ENCODE results near the gene TKT.

TKT gene

GRCh38 chr3:53185761-53186465 is 69.9 kb downstream of the TKT start:
- no peak for DNase-seq (ENCODE audit: insufficient read length, low spot score)
- no peak for FAIRE-seq
- TF ChIP-seq, protein P1, sequence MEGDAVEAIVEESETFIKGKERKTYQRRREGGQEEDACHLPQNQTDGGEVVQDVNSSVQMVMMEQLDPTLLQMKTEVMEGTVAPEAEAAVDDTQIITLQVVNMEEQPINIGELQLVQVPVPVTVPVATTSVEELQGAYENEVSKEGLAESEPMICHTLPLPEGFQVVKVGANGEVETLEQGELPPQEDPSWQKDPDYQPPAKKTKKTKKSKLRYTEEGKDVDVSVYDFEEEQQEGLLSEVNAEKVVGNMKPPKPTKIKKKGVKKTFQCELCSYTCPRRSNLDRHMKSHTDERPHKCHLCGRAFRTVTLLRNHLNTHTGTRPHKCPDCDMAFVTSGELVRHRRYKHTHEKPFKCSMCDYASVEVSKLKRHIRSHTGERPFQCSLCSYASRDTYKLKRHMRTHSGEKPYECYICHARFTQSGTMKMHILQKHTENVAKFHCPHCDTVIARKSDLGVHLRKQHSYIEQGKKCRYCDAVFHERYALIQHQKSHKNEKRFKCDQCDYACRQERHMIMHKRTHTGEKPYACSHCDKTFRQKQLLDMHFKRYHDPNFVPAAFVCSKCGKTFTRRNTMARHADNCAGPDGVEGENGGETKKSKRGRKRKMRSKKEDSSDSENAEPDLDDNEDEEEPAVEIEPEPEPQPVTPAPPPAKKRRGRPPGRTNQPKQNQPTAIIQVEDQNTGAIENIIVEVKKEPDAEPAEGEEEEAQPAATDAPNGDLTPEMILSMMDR (IDR thresholded peaks at IDR 0.05; ENCODE audit: insufficient read depth, missing control alignments), result no peak

GRCh38 chr3:53184701-53185100 is 71.1 kb downstream of the TKT start:
- TF ChIP-seq, protein P1 (IDR thresholded peaks at IDR 0.05; ENCODE audit: insufficient read depth, missing control alignments), result no peak
- FAIRE-seq, result no peak

DNA sequence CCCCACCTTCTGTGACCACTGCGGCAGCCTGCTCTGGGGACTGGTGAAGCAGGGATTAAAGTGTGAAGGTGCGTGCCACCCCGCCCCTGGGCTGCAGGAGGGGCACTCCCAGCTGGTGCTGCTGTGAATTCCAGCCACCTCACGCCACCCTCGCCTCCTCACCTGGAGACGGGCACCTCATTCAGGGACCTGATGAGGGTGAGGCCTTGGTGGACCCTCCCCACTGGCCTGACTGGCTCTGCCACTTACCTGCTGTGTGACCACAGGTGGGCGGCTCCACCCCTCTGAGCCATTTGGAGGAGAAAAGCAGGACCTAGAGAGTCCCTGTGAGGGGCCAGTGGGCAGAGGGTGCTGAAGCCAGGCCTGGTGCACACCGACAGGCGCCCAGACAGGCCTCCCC is 72.3 kb downstream of the TKT start:
- DNase-seq (ENCODE audit: insufficient read length, low spot score) (no peak), FAIRE-seq (no peak)
- TF ChIP-seq, protein P1 (IDR thresholded peaks at IDR 0.05; ENCODE audit: insufficient read depth, missing control alignments), result no peak

More at GRCh38 chr3:53184701-53185100, 71.1 kb downstream of the TKT start:
- no peak for DNase-seq (ENCODE audit: insufficient read length, low spot score)

- TF ChIP-seq, protein P1 (IDR thresholded peaks at IDR 0.05; ENCODE audit: insufficient read depth, missing control alignments), result no peak
- DNase-seq (ENCODE audit: insufficient read length, low spot score), result no peak
- no peak for FAIRE-seq
These were observed 73.0 kb downstream of the TKT start for GRCh38 chr3:53182764-53183355.

- DNase-seq (ENCODE audit: insufficient read length, low spot score) (no peak), FAIRE-seq (no peak)
- TF ChIP-seq, protein P1 (IDR thresholded peaks at IDR 0.05; ENCODE audit: insufficient read depth, missing control alignments), result no peak
These were observed 74.3 kb downstream of the TKT start for GRCh38 chr3:53181528-53181927.

DNA sequence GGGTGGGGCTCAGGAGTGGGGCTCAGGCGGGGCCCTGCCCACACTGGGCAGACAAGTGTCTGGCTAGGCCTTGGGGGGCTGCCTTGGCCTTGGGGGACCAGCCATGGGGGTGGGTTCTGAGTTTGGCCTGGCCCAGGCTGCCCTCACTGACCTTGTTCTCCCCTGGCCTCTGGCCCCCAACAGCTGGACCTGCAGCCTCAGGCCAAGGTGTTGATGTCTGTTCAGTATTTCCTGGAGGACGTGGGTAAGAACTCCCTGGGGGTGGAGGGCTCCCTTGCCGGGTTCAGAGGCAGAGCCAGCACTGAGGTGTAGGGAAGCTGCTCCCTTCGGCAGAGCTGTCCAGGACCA is 74.8 kb downstream of the TKT start:
- TF ChIP-seq, protein P1 (IDR thresholded peaks at IDR 0.05; ENCODE audit: insufficient read depth, missing control alignments), result no peak
- DNase-seq (ENCODE audit: insufficient read length, low spot score) (no peak), FAIRE-seq (no peak)

Data from D721Med (cell line).